Measurements from ENCODE around the gene OR7A10.

GRCh38 chr19:14796021-14796420 is 52.7 kb downstream of the OR7A10 start:
- TF ChIP-seq CTCF (IDR thresholded peaks at IDR 0.05) (no peak), POLR2AphosphoS5 (IDR thresholded peaks at IDR 0.05) (no peak)

All from sigmoid colon (tissue), 4 donors.